ENCODE data around the gene BUD13. TPM values are rescaled to one million over a fixed set of nuclear protein-coding genes. Genes with fewer than 3 reads are reported as not detected.

Gene BUD13
- total and polyA plus RNA-seq, 10 of the 15 experiments (the other 5 are each of a cell fraction or from before 2014, with no cell fraction given), result 10.9 to 36.5 (median 24.7) TPM

DNA sequence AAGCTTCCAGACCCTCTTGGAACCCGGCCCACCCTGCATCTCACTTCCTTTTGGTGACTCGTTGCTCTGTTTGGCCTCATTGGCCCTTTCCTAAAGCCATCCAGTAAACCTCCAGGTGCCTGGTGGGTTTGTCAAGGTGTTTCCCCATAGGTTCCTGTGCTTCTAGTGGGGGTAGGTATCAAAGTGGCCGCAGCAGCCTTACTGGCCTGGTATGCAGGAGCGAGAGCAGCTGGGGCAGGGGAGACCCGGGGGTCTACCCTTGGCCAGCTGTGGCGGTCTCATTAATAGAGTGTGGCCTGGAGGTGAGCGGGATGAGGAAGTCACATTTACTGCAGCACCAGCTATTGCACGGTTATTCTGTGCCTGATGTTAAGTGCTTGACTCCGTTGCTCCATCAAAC is 46.3 kb upstream of the BUD13 start:
- no peak overlapping the region for H3K27ac ChIP-seq (ENCODE audit: control insufficient read depth, insufficient read depth)
- no peaks in the 10 kb centered on the region for H3K4me1 ChIP-seq (ENCODE audit: control insufficient read depth, insufficient read depth, low read length)
- no peak for TF ChIP-seq TARDBP (IDR thresholded peaks at IDR 0.05; ENCODE audit: borderline replicate concordance)
- TF ChIP-seq, protein P1, sequence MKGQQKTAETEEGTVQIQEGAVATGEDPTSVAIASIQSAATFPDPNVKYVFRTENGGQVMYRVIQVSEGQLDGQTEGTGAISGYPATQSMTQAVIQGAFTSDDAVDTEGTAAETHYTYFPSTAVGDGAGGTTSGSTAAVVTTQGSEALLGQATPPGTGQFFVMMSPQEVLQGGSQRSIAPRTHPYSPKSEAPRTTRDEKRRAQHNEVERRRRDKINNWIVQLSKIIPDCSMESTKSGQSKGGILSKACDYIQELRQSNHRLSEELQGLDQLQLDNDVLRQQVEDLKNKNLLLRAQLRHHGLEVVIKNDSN (IDR thresholded peaks at IDR 0.05; ENCODE audit: borderline replicate concordance, extremely low read length, insufficient read depth, low read depth, low read length), result no peak
- no peak for TF ChIP-seq ASH2L (IDR thresholded peaks at IDR 0.05; ENCODE audit: borderline replicate concordance, low read depth)
- no peak for TF ChIP-seq NR2C1 (IDR thresholded peaks at IDR 0.05)
- TF ChIP-seq ZSCAN29 (IDR thresholded peaks at IDR 0.05), result no peak
- no peak for TF ChIP-seq NFIC (IDR thresholded peaks at IDR 0.05; ENCODE audit: low read depth, low read length)
- DNase-seq (ENCODE audit: low read depth, low spot score) (no peak), ATAC-seq (no peak), FAIRE-seq (no peak)
- RAD21 ChIA-PET (ENCODE audit: unreplicated experiment), result no interaction called here
- 43% methylated on average over 9 of the region's 9 CpGs for WGBS (ENCODE audit: insufficient coverage, insufficient replicate concordance, low lambda C conversion rate, missing lambda C conversion rate)
- H3K27me3 ChIP-seq (replicated peaks in 1 of 2; ENCODE audit: control insufficient read depth in 2 of 2, insufficient read depth in 2 of 2, low read length in 1 of 2), result no peaks in the 10 kb centered on the region
- H3K4me2 ChIP-seq (ENCODE audit: control insufficient read depth, insufficient read depth), result no peak overlapping the region
- no peaks in the 10 kb centered on the region for H4K20me1 ChIP-seq (ENCODE audit: control insufficient read depth, insufficient read depth)
- CTCF ChIA-PET, result interaction anchor here (0.8 kb wide), 1 partner anchor 29 kb away, joined by 3 read pairs; no protein-coding TSS in a partner anchor
- no peaks in the 10 kb centered on the region for H3K79me2 ChIP-seq (ENCODE audit: control insufficient read depth, insufficient read depth, low read length)
- no peak overlapping the region for H3K9ac ChIP-seq (ENCODE audit: control insufficient read depth, insufficient read depth, low read length)
- H3K9me3 ChIP-seq (replicated peaks; ENCODE audit: control insufficient read depth, insufficient read depth, low read length), result no peaks in the 10 kb centered on the region
- SMC1A ChIA-PET (ENCODE audit: uncharacterized antibody, unreplicated experiment), result no interaction called here
- no peaks in the 10 kb centered on the region for H3K36me3 ChIP-seq (ENCODE audit: control insufficient read depth in 2 of 2, insufficient read depth in 2 of 2, low read length in 1 of 2)
- POLR2A ChIA-PET, result no interaction called here
- intact Hi-C loops (cut with micrococcal nuclease; ENCODE audit: unreplicated experiment) (no loop called here), in situ Hi-C loops (cut with MboI) (no loop called here)
- H3K4me3 ChIP-seq, result no peak overlapping the region
- BruUV-seq (replicated peaks), result no TSS peak
- no peak overlapping the region for H2AFZ ChIP-seq (ENCODE audit: control insufficient read depth, low read depth, low read length)

- CTCF ChIA-PET, result interaction anchor here (1.6 kb wide), 1 partner anchor 66 kb away, joined by 4 read pairs; no protein-coding TSS in a partner anchor
- in situ Hi-C loops (cut with MboI), result no loop called here
- no peak overlapping the region for H3K4me2 ChIP-seq (ENCODE audit: control insufficient read depth, insufficient read depth)
- H3K9me3 ChIP-seq (replicated peaks; ENCODE audit: control insufficient read depth, insufficient read depth, low read length), result no peaks in the 10 kb centered on the region
- H3K27ac ChIP-seq (ENCODE audit: control insufficient read depth, insufficient read depth), result no peak overlapping the region
- H3K79me2 ChIP-seq (ENCODE audit: control insufficient read depth, insufficient read depth, low read length), result no peaks in the 10 kb centered on the region
- H4K20me1 ChIP-seq (ENCODE audit: control insufficient read depth, insufficient read depth), result no peaks in the 10 kb centered on the region
- H3K4me1 ChIP-seq (ENCODE audit: control insufficient read depth, insufficient read depth, low read length), result no peaks in the 10 kb centered on the region
- FAIRE-seq (no peak), DNase-seq (ENCODE audit: low read depth, low spot score) (no peak), ATAC-seq (no peak)
- intact Hi-C loops (cut with micrococcal nuclease; ENCODE audit: unreplicated experiment), result no loop called here
- no peaks in the 10 kb centered on the region for H3K36me3 ChIP-seq (ENCODE audit: control insufficient read depth in 2 of 2, insufficient read depth in 2 of 2, low read length in 1 of 2)
- no peak overlapping the region for H3K9ac ChIP-seq (ENCODE audit: control insufficient read depth, insufficient read depth, low read length)
- no peak for TF ChIP-seq RFX5 (IDR thresholded peaks at IDR 0.05; ENCODE audit: low read depth, low read length)
- TF ChIP-seq NR2F1 (conservative IDR thresholded peaks at IDR 0.05), result no peak
- no peak for TF ChIP-seq SPI1 (IDR thresholded peaks at IDR 0.05; ENCODE audit: borderline replicate concordance, insufficient read depth, low read depth, low read length)
- no peak for TF ChIP-seq ZBTB11 (CRISPR knock-in tag; IDR thresholded peaks at IDR 0.05)
- no peak for TF ChIP-seq PAX5 (IDR thresholded peaks at IDR 0.05; ENCODE audit: borderline replicate concordance, low read depth, low read length)
- POLR2A ChIA-PET, result no interaction called here
- BruUV-seq (replicated peaks), result no TSS peak
- no peak overlapping the region for H2AFZ ChIP-seq (ENCODE audit: control insufficient read depth, low read depth, low read length)
- no peak overlapping the region for H3K4me3 ChIP-seq
- 53% methylated on average over 6 of the region's 6 CpGs for WGBS (ENCODE audit: insufficient coverage, insufficient replicate concordance, low lambda C conversion rate, missing lambda C conversion rate)
- SMC1A ChIA-PET (ENCODE audit: uncharacterized antibody, unreplicated experiment), result no interaction called here
- RAD21 ChIA-PET (ENCODE audit: unreplicated experiment), result no interaction called here
- H3K27me3 ChIP-seq (replicated peaks in 1 of 2; ENCODE audit: control insufficient read depth in 2 of 2, insufficient read depth in 2 of 2, low read length in 1 of 2), result no peaks in the 10 kb centered on the region
These were observed 41.7 kb upstream of the BUD13 start for GRCh38 chr11:116814502-116814901.
